T-helper 22 cell (primary cell): Measurements from ENCODE around the gene PTPDC1.
"Not testable (repeated sequence)": the region's sequence is repeated elsewhere in the genome, so short reads cannot be mapped to it uniquely, and the experiment has no call there.

Experiments used
- DNase-seq: peaks from one replicate; pipeline ENCODE4 v3.0.0-alpha.2; 2020; ENCODE audit warnings: low read depth

PTPDC1 gene

GRCh38 chr9:94094219-94095145, 10.2 kb downstream of the PTPDC1 start:
- DNase-seq = not testable (repeated sequence)

- no peak for DNase-seq
Measured at GRCh38 chr9:94096819-94097577, 12.7 kb downstream of the PTPDC1 start.

GRCh38 chr9:94097788-94098414, 13.6 kb downstream of the PTPDC1 start:
- DNase-seq = no peak

GRCh38 chr9:94100152-94100879, 16.1 kb downstream of the PTPDC1 start:
- DNase-seq = no peak

GRCh38 chr9:94101162-94101853, 17.0 kb downstream of the PTPDC1 start:
- no peak for DNase-seq

- DNase-seq = no peak
Measured at GRCh38 chr9:94108584-94108983, 24.3 kb downstream of the PTPDC1 start.

GRCh38 chr9:94110821-94111252, 26.6 kb downstream of the PTPDC1 start:
- no peak for DNase-seq

- no peak for DNase-seq
Measured at GRCh38 chr9:94111446-94111845, 27.2 kb downstream of the PTPDC1 start.

- no peak for DNase-seq
Measured at GRCh38 chr9:94112716-94113465, 28.6 kb downstream of the PTPDC1 start.

- not testable (repeated sequence) for DNase-seq
Measured at GRCh38 chr9:94120088-94120487, 35.8 kb downstream of the PTPDC1 start.

- DNase-seq = no peak
Measured at GRCh38 chr9:94120854-94121376, 36.7 kb downstream of the PTPDC1 start.

GRCh38 chr9:94126844-94127243, 42.6 kb downstream of the PTPDC1 start:
- no peak for DNase-seq

- DNase-seq = no peak
Measured at GRCh38 chr9:94127806-94128205, 43.5 kb downstream of the PTPDC1 start.

- DNase-seq = no peak
Measured at GRCh38 chr9:94128580-94128979, 44.3 kb downstream of the PTPDC1 start.

GRCh38 chr9:94134629-94135028, 50.4 kb downstream of the PTPDC1 start:
- no peak for DNase-seq

GRCh38 chr9:94135222-94135621, 51.0 kb downstream of the PTPDC1 start:
- no peak for DNase-seq

GRCh38 chr9:94139672-94140417, 55.6 kb downstream of the PTPDC1 start:
- DNase-seq = no peak

- no peak for DNase-seq
Measured at GRCh38 chr9:94140418-94140780, 56.1 kb downstream of the PTPDC1 start.
